Spleen (tissue), 11 donors: ENCODE data around the gene ALG1. TPM values are rescaled to one million over a fixed set of nuclear protein-coding genes. Genes with fewer than 3 reads are reported as not detected.

ENCODE experiments used
- DNase-seq: peaks from one replicate; pipeline ENCODE4 v3.0.0-alpha.2; 2020
- H3K27ac ChIP-seq, 8 donors: fragments of 200-600 bp; sonication (generic) in 7 of 8; 1 replicate in 4 of 8; 2 replicates in 4 of 8; pipeline versions ENCODE4 v1.5.0 to v1.8.0; 2016 to 2021; ENCODE audit warnings: inconsistent platforms in 4 of 8, mild to moderate bottlenecking in 4 of 8, moderate library complexity in 1 of 8
- H3K27me3 ChIP-seq, 7 donors: fragments of 200-600 bp; sonication (generic) in 6 of 7; replicated peaks in 1 of 7; 1 replicate in 4 of 7; 2 replicates in 3 of 7; pipeline versions ENCODE4 v1.5.0 to v1.8.0; 2016 to 2021; ENCODE audit warnings: inconsistent platforms in 3 of 7, mild to moderate bottlenecking in 1 of 7
- H3K36me3 ChIP-seq, 6 donors: fragments of 200-600 bp; sonication (generic) in 5 of 6; 1 replicate in 4 of 6; 2 replicates in 2 of 6; pipeline versions ENCODE4 v1.5.0 to v1.8.0; 2016 to 2021; ENCODE audit warnings: inconsistent platforms in 2 of 6
- H3K4me1 ChIP-seq, 6 donors: fragments of 200-600 bp; sonication (generic) in 5 of 6; 1 replicate in 3 of 6; 2 replicates in 3 of 6; pipeline versions ENCODE4 v1.5.0 to v1.8.0; 2016 to 2021; ENCODE audit warnings: inconsistent platforms in 3 of 6
- H3K4me3 ChIP-seq, 8 donors: fragments of 200-600 bp; sonication (generic) in 7 of 8; 1 replicate in 4 of 8; 2 replicates in 4 of 8; pipeline versions ENCODE4 v1.5.0 to v1.8.0; 2016 to 2021; ENCODE audit warnings: inconsistent platforms in 4 of 8, mild to moderate bottlenecking in 4 of 8, moderate library complexity in 2 of 8
- H3K9me3 ChIP-seq, 8 donors: fragments of 200-600 bp; sonication (generic) in 7 of 8; 1 replicate in 4 of 8; 2 replicates in 4 of 8; pipeline versions ENCODE4 v1.5.0 to v1.8.0; 2016 to 2021; ENCODE audit warnings: inconsistent platforms in 4 of 8
- CTCF ChIP-seq, 11 experiments: fragments of 200-600 bp in 7 of 11; fragments of 450-650 bp in 4 of 11; sonication (generic) in 4 of 11; IDR thresholded peaks in 8 of 11; conservative IDR thresholded peaks in 3 of 11; 1 replicate in 7 of 11; 2 replicates in 4 of 11; pipeline versions ENCODE4 v1.4.0 to v1.8.0; 2016 to 2021; ENCODE audit warnings: antibody characterized with exemption in 11 of 11, inconsistent platforms in 4 of 11, mild to moderate bottlenecking in 1 of 11
- POLR2A ChIP-seq, 3 donors: fragments of 450-650 bp; IDR thresholded peaks; one replicate each; pipeline ENCODE4 v1.5.1; 2017; ENCODE audit warnings: antibody characterized with exemption in 3 of 3, mild to moderate bottlenecking in 1 of 3
- POLR2AphosphoS5 ChIP-seq, 3 donors: sonication (generic); formaldehyde crosslinking; IDR thresholded peaks; one replicate each; pipeline ENCODE4 v1.5.1; 2017; ENCODE audit warnings: antibody characterized with exemption in 3 of 3
- WGBS, 5 donors: extraction: QIAGEN DNeasy Blood & Tissue Kit in 3 of 5; methylation state at CpG; one replicate each; pipeline versions ENCODE4 v1.1.5 to v1.1.7; 2013 to 2018; 5-methylcytosine and 5-hydroxymethylcytosine counted together
- intact Hi-C: fragments of 100-400 bp; cut with DNase I; formaldehyde crosslinking; loops from one replicate; pipeline ENCODE4 v1.15.0; 2023; ENCODE audit warnings: low total_unique reads
- polyA plus RNA-seq, 3 donors: library from polyadenylated mRNA; stranded (reverse); fragments of 200-250 nt; gene quantifications; one replicate each; pipeline ENCODE4 v1.2.1, GENCODE V29; 2013
- total RNA-seq, 7 donors: library from RNA; depleted of rRNA in 3 of 7; stranded (reverse); fragments of >200 nt in 3 of 7; fragmentation: NEBNext Ultra II Directional in 4 of 7; extraction: Animal tissue kit (Norgen Biotek cat#: 25700) in 4 of 7; gene quantifications; one replicate each; pipeline versions ENCODE4 v1.1.0 to v1.2.1, GENCODE V29; 2016 to 2021
- donor health status: healthy with polysubstance abuse.
- donor health status: DM: no; HTN: no; CAD: no; lungs with moderate emphysema.
- donor health status: DM: no; HTN: no; CAD: no.
- donor health status: Bipolar disorder and iron deficiency.
- donor health status: healthy.
- donor health status: DM: no; HTN: no; CAD: no.
- donor health status: DM: yes; HTN: yes; CAD: no.

The ALG1 gene
- total and polyA plus RNA-seq, 10 donors: 13.0 to 46.2 (median 21.1) TPM

- TF ChIP-seq CTCF (IDR thresholded peaks at IDR 0.05 in 8 of 11, conservative IDR thresholded peaks at IDR 0.05 in 3 of 11) (peak in 6 of 11 experiments; percentile 20 to 42 (median 32)), POLR2AphosphoS5 (IDR thresholded peaks at IDR 0.05) (peak in 1 of 3 donors; percentile 17), POLR2A (IDR thresholded peaks at IDR 0.05) (no peak)
- no peaks in the 10 kb centered on the region for H3K9me3 ChIP-seq
- peak overlapping the region in 4 of 8 donors; percentile 13 to 57 (median 48) for H3K27ac ChIP-seq
- DNase-seq: peak; percentile 70
- intact Hi-C loops: no loop called here
- 64 to 84% (median 66%) methylated on average over 3 to 7 of the region's 7 CpGs for WGBS, 5 donors
- peak overlapping the region in 1 of 8 donors; percentile 9 for H3K4me3 ChIP-seq
- H3K36me3 ChIP-seq: no peaks in the 10 kb centered on the region
- H3K27me3 ChIP-seq: no peaks in the 10 kb centered on the region
- peaks cover 0 to 17% (median 4%) of the 10 kb centered on the region in 6 donors for H3K4me1 ChIP-seq
These were observed 13.2 kb upstream of the ALG1 start for GRCh38 chr16:5058476-5058875.

GRCh38 chr16:5059386-5060072 is 12.1 kb upstream of the ALG1 start:
- H3K27me3 ChIP-seq: no peaks in the 10 kb centered on the region
- peaks cover 0 to 17% (median 4%) of the 10 kb centered on the region in 6 donors for H3K4me1 ChIP-seq
- H3K36me3 ChIP-seq: no peaks in the 10 kb centered on the region
- 75 to 81% (median 79%) methylated on average over 6 of the region's 6 CpGs for WGBS, 5 donors
- H3K27ac ChIP-seq: peak overlapping the region in 1 of 8 donors; percentile 57
- no peaks in the 10 kb centered on the region for H3K9me3 ChIP-seq
- TF ChIP-seq POLR2AphosphoS5 (IDR thresholded peaks at IDR 0.05) (no peak), POLR2A (IDR thresholded peaks at IDR 0.05) (no peak), CTCF (IDR thresholded peaks at IDR 0.05 in 8 of 11, conservative IDR thresholded peaks at IDR 0.05 in 3 of 11) (no peak)
- H3K4me3 ChIP-seq: no peak overlapping the region
- intact Hi-C loops: no loop called here
- peak; percentile 20 for DNase-seq

- peaks cover 0 to 17% (median 4%) of the 10 kb centered on the region in 6 donors for H3K4me1 ChIP-seq
- H3K9me3 ChIP-seq: no peaks in the 10 kb centered on the region
- H3K27ac ChIP-seq: no peak overlapping the region
- H3K36me3 ChIP-seq: no peaks in the 10 kb centered on the region
- WGBS, 5 donors: 83 to 94% (median 85%) methylated on average over 6 to 10 of the region's 10 CpGs
- peak; percentile 46 for DNase-seq
- H3K4me3 ChIP-seq: no peak overlapping the region
- intact Hi-C loops: no loop called here
- TF ChIP-seq POLR2AphosphoS5 (IDR thresholded peaks at IDR 0.05) (no peak), POLR2A (IDR thresholded peaks at IDR 0.05) (no peak), CTCF (IDR thresholded peaks at IDR 0.05 in 8 of 11, conservative IDR thresholded peaks at IDR 0.05 in 3 of 11) (no peak)
- H3K27me3 ChIP-seq: no peaks in the 10 kb centered on the region
These were observed 11.5 kb upstream of the ALG1 start for GRCh38 chr16:5060073-5060641.

GRCh38 chr16:5062051-5062450 is 9.6 kb upstream of the ALG1 start:
- H3K27ac ChIP-seq: no peak overlapping the region
- H3K4me1 ChIP-seq: peaks cover 0 to 17% (median 4%) of the 10 kb centered on the region in 6 donors
- no peaks in the 10 kb centered on the region for H3K36me3 ChIP-seq
- WGBS, 5 donors: 75 to 83% (median 82%) methylated on average over 10 to 11 of the region's 11 CpGs
- DNase-seq: peak; percentile 48
- H3K9me3 ChIP-seq: no peaks in the 10 kb centered on the region
- H3K4me3 ChIP-seq: no peak overlapping the region
- intact Hi-C loops: no loop called here
- H3K27me3 ChIP-seq: no peaks in the 10 kb centered on the region
- TF ChIP-seq POLR2AphosphoS5 (IDR thresholded peaks at IDR 0.05) (no peak), CTCF (IDR thresholded peaks at IDR 0.05 in 8 of 11, conservative IDR thresholded peaks at IDR 0.05 in 3 of 11) (no peak), POLR2A (IDR thresholded peaks at IDR 0.05) (no peak)
